Cardiac fibroblast (primary cell): ENCODE results near the gene TRPC4.

Source experiments
- DNase-seq, 2 donors: peaks; one replicate each; pipeline versions ENCODE4 v3.0.0 to v3.0.0-alpha.2; 2010; ENCODE audit warnings: low read depth in 2 of 2
- H3K4me3 ChIP-seq, 2 donors: replicated peaks in 1 of 2; 1 replicate in 1 of 2; 2 replicates in 1 of 2; pipeline ENCODE4 v1.5.1; 2011; ENCODE audit warnings: low read depth in 2 of 2, low read length in 2 of 2, mild to moderate bottlenecking in 2 of 2, moderate library complexity in 1 of 2
- TF ChIP-seq, protein P1 (sequence below): IDR thresholded peaks from one replicate; pipeline ENCODE4 v1.5.1; 2011; ENCODE audit warnings: low read depth, mild to moderate bottlenecking, low read length, inconsistent platforms

The TRPC4 gene

DNA sequence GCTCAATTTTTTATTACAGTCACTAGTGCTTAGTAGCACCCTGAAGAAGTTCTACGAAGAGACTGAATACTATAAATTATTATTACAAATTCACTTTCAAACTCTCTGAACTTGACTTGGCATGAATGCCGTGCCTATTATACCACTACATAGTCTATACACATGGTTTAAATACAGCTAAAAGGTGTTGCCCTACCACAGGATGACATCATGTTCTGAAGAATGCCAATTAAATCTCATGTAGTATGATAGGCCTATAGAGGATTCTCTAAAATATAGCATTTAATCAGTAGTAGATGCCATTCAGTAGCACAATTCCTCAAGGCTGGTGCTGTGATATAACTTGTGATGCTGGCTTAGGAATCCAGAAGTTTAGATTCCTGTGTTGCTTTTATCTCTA lies 254.3 kb downstream of the TRPC4 start:
- TF ChIP-seq, protein P1, sequence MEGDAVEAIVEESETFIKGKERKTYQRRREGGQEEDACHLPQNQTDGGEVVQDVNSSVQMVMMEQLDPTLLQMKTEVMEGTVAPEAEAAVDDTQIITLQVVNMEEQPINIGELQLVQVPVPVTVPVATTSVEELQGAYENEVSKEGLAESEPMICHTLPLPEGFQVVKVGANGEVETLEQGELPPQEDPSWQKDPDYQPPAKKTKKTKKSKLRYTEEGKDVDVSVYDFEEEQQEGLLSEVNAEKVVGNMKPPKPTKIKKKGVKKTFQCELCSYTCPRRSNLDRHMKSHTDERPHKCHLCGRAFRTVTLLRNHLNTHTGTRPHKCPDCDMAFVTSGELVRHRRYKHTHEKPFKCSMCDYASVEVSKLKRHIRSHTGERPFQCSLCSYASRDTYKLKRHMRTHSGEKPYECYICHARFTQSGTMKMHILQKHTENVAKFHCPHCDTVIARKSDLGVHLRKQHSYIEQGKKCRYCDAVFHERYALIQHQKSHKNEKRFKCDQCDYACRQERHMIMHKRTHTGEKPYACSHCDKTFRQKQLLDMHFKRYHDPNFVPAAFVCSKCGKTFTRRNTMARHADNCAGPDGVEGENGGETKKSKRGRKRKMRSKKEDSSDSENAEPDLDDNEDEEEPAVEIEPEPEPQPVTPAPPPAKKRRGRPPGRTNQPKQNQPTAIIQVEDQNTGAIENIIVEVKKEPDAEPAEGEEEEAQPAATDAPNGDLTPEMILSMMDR = no peak
- no peak for DNase-seq
- H3K4me3 ChIP-seq = no peak overlapping the region

DNA sequence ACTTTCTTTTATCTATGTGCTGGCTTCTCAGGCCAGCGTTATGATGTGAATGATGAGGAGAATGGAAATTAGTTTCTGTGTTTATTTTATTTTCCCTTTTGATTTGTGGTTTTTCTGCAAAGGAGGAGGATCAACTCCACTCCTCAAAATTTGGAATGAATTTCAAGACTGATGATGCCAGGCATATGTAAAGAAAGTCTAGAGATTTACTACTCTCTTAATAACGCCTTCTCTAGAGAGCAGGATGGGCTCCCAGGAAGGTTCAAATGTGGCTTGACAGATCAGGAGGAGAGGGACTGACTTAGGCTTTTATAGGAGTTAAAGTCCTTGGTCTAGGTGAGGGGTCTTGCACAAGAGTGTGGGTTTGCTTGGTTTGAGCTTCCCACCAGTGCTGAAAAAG lies 255.9 kb downstream of the TRPC4 start:
- no peak for DNase-seq
- TF ChIP-seq, protein P1 = no peak

DNA sequence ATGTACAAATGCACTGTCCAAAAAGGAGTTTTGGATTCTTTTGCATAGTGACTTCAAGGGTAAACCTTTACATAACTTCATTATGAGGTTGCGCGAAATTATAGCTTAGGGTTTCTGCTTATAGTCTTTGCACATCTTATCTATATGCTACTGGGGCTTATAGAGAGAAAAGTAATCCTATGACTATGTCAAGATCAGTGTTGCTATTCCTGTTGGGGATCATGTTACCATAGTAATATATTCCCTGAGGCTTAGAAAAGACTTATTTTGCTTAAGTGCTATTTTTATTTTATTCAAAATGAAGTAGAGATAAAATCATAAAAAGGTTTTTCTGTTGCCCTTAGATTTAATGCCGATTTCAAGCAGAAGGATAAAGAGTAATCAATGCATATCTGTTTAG lies 256.3 kb downstream of the TRPC4 start:
- TF ChIP-seq, protein P1 = no peak
- DNase-seq = no peak
- H3K4me3 ChIP-seq = no peak overlapping the region

More for the DNA sequence above, 255.9 kb downstream of the TRPC4 start:
- H3K4me3 ChIP-seq = no peak overlapping the region

DNA sequence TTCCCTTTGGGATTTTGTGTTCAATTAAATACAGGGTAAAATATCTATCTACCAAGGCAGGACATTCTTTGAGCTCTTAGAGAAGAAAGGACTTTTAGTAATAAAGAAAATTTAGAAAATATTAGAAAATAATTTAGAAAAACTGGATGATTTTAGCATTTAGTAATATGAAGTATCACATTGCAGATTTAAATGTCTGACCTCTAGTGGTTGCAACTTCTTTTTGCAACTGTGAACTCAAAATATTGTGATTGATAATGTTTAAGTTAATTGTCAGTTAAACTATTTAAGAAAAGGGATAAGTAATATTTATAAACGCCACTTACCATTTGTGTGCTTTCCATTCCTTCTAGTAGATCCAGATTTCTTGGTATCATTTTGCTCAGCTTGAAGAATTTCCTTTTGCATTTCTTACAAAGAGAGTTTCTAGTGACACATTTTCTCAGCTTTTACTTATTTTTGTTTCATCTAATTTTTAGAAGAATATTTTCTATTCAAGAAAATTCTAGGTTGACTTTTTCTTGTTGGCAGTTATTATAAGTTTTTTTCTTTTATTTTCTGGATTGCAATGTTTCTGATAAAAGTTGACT lies 260.7 kb downstream of the TRPC4 start:
- no peak overlapping the region for H3K4me3 ChIP-seq
- TF ChIP-seq, protein P1 = peak; percentile 47
- peak in 1 of 2 donors; percentile 40 for DNase-seq

DNA sequence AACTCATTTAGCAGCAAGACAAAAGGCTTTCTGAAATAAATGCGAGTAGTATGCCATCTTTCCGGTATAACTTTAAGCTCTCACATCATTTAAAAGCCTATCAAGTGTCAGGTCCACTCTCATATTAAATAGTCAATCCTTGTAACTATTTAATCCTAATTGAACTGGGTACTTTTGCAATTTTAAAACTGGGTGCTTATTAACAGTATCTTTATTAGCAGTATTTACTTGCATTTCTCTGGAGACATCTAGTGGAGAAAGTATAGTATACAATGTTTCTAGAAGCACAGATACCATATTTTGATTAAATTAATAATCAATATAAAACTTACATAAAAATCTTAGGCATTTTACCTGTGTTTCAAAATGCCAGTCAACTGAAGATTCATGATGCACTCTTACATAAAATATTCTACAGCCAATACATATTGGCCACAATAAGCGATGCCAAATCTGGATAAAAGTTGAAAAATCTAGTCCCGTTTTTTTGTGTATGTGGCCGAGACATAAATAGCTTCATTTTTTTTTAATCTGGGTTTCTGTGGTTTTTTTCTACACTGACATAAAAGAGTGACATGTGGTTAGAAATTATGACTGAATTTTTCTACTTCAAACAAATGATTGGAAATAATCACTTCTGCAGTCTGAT lies 266.7 kb downstream of the TRPC4 start:
- DNase-seq = peak; percentile 59 to 63
- no peak overlapping the region for H3K4me3 ChIP-seq
- TF ChIP-seq, protein P1 = peak; percentile 59

DNA sequence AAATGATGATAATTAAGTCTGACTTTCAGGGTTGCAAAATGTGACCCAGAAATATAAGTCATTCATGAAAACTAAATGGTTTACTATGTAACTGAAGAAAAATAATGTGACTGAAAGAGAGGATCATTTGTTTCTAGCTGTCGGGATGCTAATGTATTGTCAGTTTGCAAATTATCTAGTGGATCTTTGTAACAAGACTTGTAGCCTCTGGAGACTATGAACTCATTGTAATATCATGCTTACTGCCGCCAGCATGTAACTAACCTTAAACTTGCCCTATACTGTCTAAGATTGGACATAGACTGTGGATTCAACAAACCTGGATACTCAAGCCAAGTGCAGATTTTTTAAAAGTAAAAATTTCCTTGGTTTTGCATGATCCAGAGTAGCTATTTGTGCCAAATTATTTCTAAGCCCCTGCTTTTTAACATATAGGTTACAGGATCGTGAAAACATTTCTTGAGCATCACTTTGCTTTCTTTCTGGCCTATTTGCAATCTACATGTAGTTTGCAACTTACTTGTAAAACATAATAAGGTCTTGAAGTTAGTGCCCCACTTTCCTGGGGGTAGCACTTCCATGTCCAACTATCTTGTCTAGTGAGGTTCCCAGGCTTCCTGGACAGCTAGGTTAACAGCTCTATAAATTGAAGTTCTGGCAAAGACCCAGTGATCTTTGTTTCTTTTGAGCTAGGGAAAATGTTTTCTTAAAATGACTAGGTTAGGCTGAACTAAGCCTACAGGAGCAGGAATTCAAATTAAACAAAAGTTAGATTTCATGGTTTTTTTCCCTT lies 267.7 kb downstream of the TRPC4 start:
- H3K4me3 ChIP-seq = no peak overlapping the region
- no peak for DNase-seq
- TF ChIP-seq, protein P1 = no peak
